CD14-positive monocyte (primary cell): Measurements from ENCODE around the gene CLTCL1. TPM values are rescaled to one million over a fixed set of nuclear protein-coding genes. Genes with fewer than 3 reads are reported as not detected.

Experiments
- DNase-seq, 3 donors: peaks; one replicate each; pipeline ENCODE4 v3.0.0-alpha.2; 2011 to 2022
- H2AFZ ChIP-seq: 2 replicates; pipeline ENCODE4 v1.6.0; 2012; ENCODE audit warnings: mild to moderate bottlenecking, low read depth, low read length, inconsistent platforms; ENCODE audit not compliant: insufficient read depth, poor library complexity, severe bottlenecking
- H3K27ac ChIP-seq, 2 donors: 1 replicate in 1 of 2; 2 replicates in 1 of 2; pipeline ENCODE4 v1.5.1; 2012 to 2013; ENCODE audit warnings: low read length in 2 of 2, control low read depth in 1 of 2, inconsistent platforms in 1 of 2, low read depth in 1 of 2, mild to moderate bottlenecking in 1 of 2
- H3K27me3 ChIP-seq, 2 donors: one replicate each; pipeline versions ENCODE4 v1.6.0 to v1.6.1; 2011 to 2013; ENCODE audit warnings: low read length in 2 of 2; ENCODE audit not compliant: control insufficient read depth in 2 of 2, insufficient read depth in 2 of 2
- H3K36me3 ChIP-seq, 2 donors: replicated peaks in 1 of 2; 1 replicate in 1 of 2; 2 replicates in 1 of 2; pipeline versions ENCODE4 v1.5.1 to v1.6.1; 2012 to 2013; ENCODE audit warnings: low read length in 2 of 2, control low read depth in 1 of 2, inconsistent platforms in 1 of 2, mild to moderate bottlenecking in 1 of 2; ENCODE audit not compliant: insufficient read depth in 2 of 2, control insufficient read depth in 1 of 2
- H3K4me1 ChIP-seq, 2 donors: 1 replicate in 1 of 2; 2 replicates in 1 of 2; pipeline versions ENCODE4 v1.5.1 to v1.6.1; 2012 to 2013; ENCODE audit warnings: low read length in 2 of 2, control low read depth in 1 of 2, inconsistent platforms in 1 of 2, mild to moderate bottlenecking in 1 of 2, moderate library complexity in 1 of 2; ENCODE audit not compliant: insufficient read depth in 2 of 2, control insufficient read depth in 1 of 2
- H3K4me2 ChIP-seq: replicated peaks from 2 replicates; pipeline ENCODE3; 2012; ENCODE audit warnings: low read length, moderate library complexity, mild to moderate bottlenecking; ENCODE audit not compliant: poor library complexity, severe bottlenecking; ENCODE audit errors: extremely low read depth
- H3K4me3 ChIP-seq, 3 experiments: fragments of 200-600 bp in 1 of 3; sonication (generic) in 1 of 3; replicated peaks in 1 of 3; 1 replicate in 2 of 3; 2 replicates in 1 of 3; pipeline ENCODE4 v1.5.1; 2011 to 2013; ENCODE audit warnings: low read length in 3 of 3, mild to moderate bottlenecking in 3 of 3, control low read depth in 2 of 3, low read depth in 2 of 3, inconsistent platforms in 1 of 3, moderate library complexity in 1 of 3
- H3K79me2 ChIP-seq: 2 replicates; pipeline ENCODE4 v1.6.0; 2012; ENCODE audit warnings: mild to moderate bottlenecking, control low read depth, inconsistent platforms, low read length, moderate library complexity; ENCODE audit not compliant: insufficient read depth
- H3K9ac ChIP-seq: 2 replicates; pipeline ENCODE4 v1.6.0; 2017; ENCODE audit warnings: low read length, mild to moderate bottlenecking; ENCODE audit not compliant: insufficient read depth, poor library complexity, severe bottlenecking
- H3K9me3 ChIP-seq, 2 donors: replicated peaks in 1 of 2; 1 replicate in 1 of 2; 2 replicates in 1 of 2; pipeline versions ENCODE4 v1.5.1 to v1.6.1; 2012 to 2013; ENCODE audit warnings: low read length in 2 of 2, control low read depth in 1 of 2; ENCODE audit not compliant: control insufficient read depth in 1 of 2, insufficient read depth in 1 of 2
- H4K20me1 ChIP-seq: 2 replicates; pipeline ENCODE4 v1.6.0; 2012; ENCODE audit warnings: mild to moderate bottlenecking, low read length, control low read depth, moderate library complexity; ENCODE audit not compliant: insufficient read depth
- H3K27ac Mint-ChIP-seq, 7 donors: one replicate each; pipeline ENCODE4 v1.8.0; 2020; ENCODE audit warnings: mild to moderate bottlenecking in 7 of 7, mixed read lengths in 7 of 7, moderate library complexity in 6 of 7, inconsistent platforms in 2 of 7
- H3K27me3 Mint-ChIP-seq, 3 donors: one replicate each; pipeline ENCODE4 v1.8.0; 2021 to 2022; ENCODE audit warnings: low read depth in 3 of 3, mild to moderate bottlenecking in 3 of 3, mixed read lengths in 3 of 3, moderate library complexity in 3 of 3, inconsistent platforms in 1 of 3
- H3K36me3 Mint-ChIP-seq, 2 donors: one replicate each; pipeline ENCODE4 v1.8.0; 2020; ENCODE audit warnings: mixed read lengths in 2 of 2, inconsistent platforms in 1 of 2, mild to moderate bottlenecking in 1 of 2
- H3K4me1 Mint-ChIP-seq: one replicate; pipeline ENCODE4 v1.8.0; 2020; ENCODE audit warnings: mild to moderate bottlenecking, mixed read lengths
- H3K4me3 Mint-ChIP-seq, 2 donors: one replicate each; pipeline ENCODE4 v1.8.0; 2020; ENCODE audit warnings: mild to moderate bottlenecking in 2 of 2, mixed read lengths in 2 of 2, moderate library complexity in 1 of 2
- H3K9me3 Mint-ChIP-seq, 7 donors: one replicate each; pipeline ENCODE4 v1.8.0; 2020 to 2022; ENCODE audit warnings: mixed read lengths in 7 of 7, mild to moderate bottlenecking in 6 of 7, moderate library complexity in 6 of 7, inconsistent platforms in 2 of 7
- CTCF ChIP-seq: fragments of 200-600 bp; IDR thresholded peaks from one replicate; pipeline ENCODE4 v1.8.0; 2022; ENCODE audit warnings: antibody characterized with exemption, mild to moderate bottlenecking
- WGBS: methylation state at CpG from one replicate; pipeline ENCODE4 v1.1.5; 2013; ENCODE audit warnings: missing lambda C conversion rate; ENCODE audit not compliant: insufficient coverage; 5-methylcytosine and 5-hydroxymethylcytosine counted together
- intact Hi-C, 2 donors: fragments of 100-400 bp; cut with micrococcal nuclease; formaldehyde crosslinking; loops; one replicate each; pipeline versions ENCODE4 v1.15.0 to v1.15.1; 2023
- polyA plus RNA-seq, 3 donors: library from polyadenylated mRNA; depleted of rRNA in 1 of 3; unstranded in 2 of 3; stranded (reverse) in 1 of 3; fragments of 300-500 nt in 2 of 3; fragments of >200 nt in 1 of 3; fragmentation: Illumina TruSeq in 2 of 3; gene quantifications; 1 replicate in 2 of 3; 2 replicates in 1 of 3; pipeline ENCODE4 v1.2.3, GENCODE V29; 2012 to 2021

Gene CLTCL1
- polyA plus RNA-seq, 3 donors, result 5.1 to 17.0 (median 6.1) TPM

- intact Hi-C loops, result no loop called here
Measured at GRCh38 chr22:19215360-19215759, 76.2 kb downstream of the CLTCL1 start.

GRCh38 chr22:19214078-19214473, 77.4 kb downstream of the CLTCL1 start:
- Histone ChIP-seq H3K79me2 (no peaks in the 10 kb centered on the region), H3K4me1 (no peaks in the 10 kb centered on the region), H3K9me3 (no peaks in the 10 kb centered on the region), H3K9ac (no peak overlapping the region), H4K20me1 (no peaks in the 10 kb centered on the region), H2AFZ (no peak overlapping the region), H3K27ac (no peak overlapping the region), H3K27me3 (no peaks in the 10 kb centered on the region), H3K4me2 (no peak overlapping the region), H3K36me3 (peaks cover 62 to 93% of the 10 kb centered on the region in 2 donors), H3K4me3 (no peak overlapping the region)
- TF ChIP-seq CTCF, result no peak
- H3K9me3 Mint-ChIP-seq, result no peaks in the 10 kb centered on the region
- H3K4me3 Mint-ChIP-seq, result no peak overlapping the region
- no CpG with 5 or more reads among the region's 4 CpGs for WGBS
- intact Hi-C loops, result no loop called here
- H3K4me1 Mint-ChIP-seq, result no peaks in the 10 kb centered on the region
- H3K36me3 Mint-ChIP-seq, result peaks cover 66 to 86% of the 10 kb centered on the region in 2 donors
- no peak overlapping the region for H3K27ac Mint-ChIP-seq
- no peak for DNase-seq
- no peaks in the 10 kb centered on the region for H3K27me3 Mint-ChIP-seq

More at GRCh38 chr22:19215360-19215759, 76.2 kb downstream of the CLTCL1 start:
- TF ChIP-seq CTCF, result no peak
- no peaks in the 10 kb centered on the region for H3K79me2 ChIP-seq
- Mint-ChIP-seq H3K36me3 (peaks cover 63 to 86% of the 10 kb centered on the region in 2 donors), H3K4me1 (no peaks in the 10 kb centered on the region), H3K4me3 (no peak overlapping the region), H3K27ac (no peak overlapping the region), H3K27me3 (no peaks in the 10 kb centered on the region), H3K9me3 (no peaks in the 10 kb centered on the region)
- DNase-seq, result no peak
- no peak overlapping the region for H3K4me3 ChIP-seq
- H3K9ac ChIP-seq, result no peak overlapping the region
- no peaks in the 10 kb centered on the region for H3K27me3 ChIP-seq
- no peak overlapping the region for H3K4me2 ChIP-seq
- no peaks in the 10 kb centered on the region for H4K20me1 ChIP-seq
- H3K4me1 ChIP-seq, result no peaks in the 10 kb centered on the region
- no peaks in the 10 kb centered on the region for H3K9me3 ChIP-seq
- 100% methylated on average over 12 of the region's 14 CpGs for WGBS
- no peak overlapping the region for H2AFZ ChIP-seq
- H3K27ac ChIP-seq, result no peak overlapping the region
- H3K36me3 ChIP-seq, result peaks cover 58 to 92% of the 10 kb centered on the region in 2 donors
